C4-2B (cell line): ENCODE results near the gene LMBR1.

ENCODE experiments used
- ZFX ChIP-seq: fragments of 450-650 bp; IDR thresholded peaks from 2 replicates; pipeline ENCODE4 v1.6.1; 2017
- TF ChIP-seq, protein P1 (sequence below): fragments of 450-650 bp; conservative IDR thresholded peaks from 2 replicates; pipeline ENCODE4 v1.5.1; 2017; ENCODE audit warnings: mild to moderate bottlenecking

DNA sequence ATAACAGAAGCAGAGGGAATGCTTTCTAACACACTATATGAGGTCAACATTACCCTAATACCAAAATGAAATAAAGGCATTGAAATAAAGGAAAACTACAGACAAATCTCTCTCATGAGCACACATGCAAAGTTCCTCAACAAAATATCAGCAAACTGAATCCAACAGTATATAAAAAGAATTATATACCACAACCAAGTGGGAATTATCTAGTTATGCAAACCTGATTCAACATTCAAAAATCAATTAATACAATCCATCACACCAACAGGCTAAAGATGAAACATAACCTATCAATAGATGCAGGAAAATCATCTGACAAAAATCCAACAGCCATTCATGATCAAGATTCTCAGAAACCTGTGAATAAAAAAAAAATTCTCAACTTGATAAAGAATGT lies 34.5 kb downstream of the LMBR1 start:
- TF ChIP-seq, protein P1, sequence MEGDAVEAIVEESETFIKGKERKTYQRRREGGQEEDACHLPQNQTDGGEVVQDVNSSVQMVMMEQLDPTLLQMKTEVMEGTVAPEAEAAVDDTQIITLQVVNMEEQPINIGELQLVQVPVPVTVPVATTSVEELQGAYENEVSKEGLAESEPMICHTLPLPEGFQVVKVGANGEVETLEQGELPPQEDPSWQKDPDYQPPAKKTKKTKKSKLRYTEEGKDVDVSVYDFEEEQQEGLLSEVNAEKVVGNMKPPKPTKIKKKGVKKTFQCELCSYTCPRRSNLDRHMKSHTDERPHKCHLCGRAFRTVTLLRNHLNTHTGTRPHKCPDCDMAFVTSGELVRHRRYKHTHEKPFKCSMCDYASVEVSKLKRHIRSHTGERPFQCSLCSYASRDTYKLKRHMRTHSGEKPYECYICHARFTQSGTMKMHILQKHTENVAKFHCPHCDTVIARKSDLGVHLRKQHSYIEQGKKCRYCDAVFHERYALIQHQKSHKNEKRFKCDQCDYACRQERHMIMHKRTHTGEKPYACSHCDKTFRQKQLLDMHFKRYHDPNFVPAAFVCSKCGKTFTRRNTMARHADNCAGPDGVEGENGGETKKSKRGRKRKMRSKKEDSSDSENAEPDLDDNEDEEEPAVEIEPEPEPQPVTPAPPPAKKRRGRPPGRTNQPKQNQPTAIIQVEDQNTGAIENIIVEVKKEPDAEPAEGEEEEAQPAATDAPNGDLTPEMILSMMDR = no peak
- TF ChIP-seq ZFX = no peak
